Activated gamma-delta T cell treated with Interleukin-2 at 50 U/mL for 16 hours (primary cell): ENCODE data around the gene TMEM178A.

Experiments
- DNase-seq: peaks from one replicate; pipeline ENCODE4 v3.0.0-alpha.2; 2020

TMEM178A gene

DNA sequence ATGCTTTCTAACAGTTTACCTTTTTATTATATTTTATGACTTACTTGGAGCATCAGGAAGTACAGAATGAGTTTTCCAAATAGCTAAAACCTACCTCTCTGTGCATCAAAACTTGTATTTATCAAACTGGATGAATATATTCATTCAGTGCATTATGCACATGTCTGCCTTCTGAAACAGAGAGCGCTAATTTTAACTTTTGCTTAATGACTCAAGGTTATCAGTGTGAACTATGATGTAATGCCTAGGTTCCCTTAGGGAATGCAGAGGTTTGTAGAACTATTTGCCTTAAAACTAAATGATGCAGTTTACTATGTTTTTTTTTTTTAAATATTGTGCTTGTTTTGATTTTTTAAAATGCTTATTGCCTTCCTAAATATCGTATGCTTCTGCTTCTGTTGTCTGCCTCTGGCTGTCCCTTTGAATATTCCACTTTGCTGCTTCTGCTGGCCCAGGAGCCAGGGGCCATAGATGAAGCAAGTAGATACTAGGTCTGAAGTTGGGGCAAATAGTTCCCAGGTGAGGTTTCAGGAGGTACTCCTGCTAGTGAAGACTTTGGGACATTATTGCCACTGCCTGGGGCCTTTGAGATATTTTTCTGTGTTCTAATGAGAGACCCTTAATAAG, 16.5 kb downstream of the TMEM178A start:
- DNase-seq = no peak

DNA sequence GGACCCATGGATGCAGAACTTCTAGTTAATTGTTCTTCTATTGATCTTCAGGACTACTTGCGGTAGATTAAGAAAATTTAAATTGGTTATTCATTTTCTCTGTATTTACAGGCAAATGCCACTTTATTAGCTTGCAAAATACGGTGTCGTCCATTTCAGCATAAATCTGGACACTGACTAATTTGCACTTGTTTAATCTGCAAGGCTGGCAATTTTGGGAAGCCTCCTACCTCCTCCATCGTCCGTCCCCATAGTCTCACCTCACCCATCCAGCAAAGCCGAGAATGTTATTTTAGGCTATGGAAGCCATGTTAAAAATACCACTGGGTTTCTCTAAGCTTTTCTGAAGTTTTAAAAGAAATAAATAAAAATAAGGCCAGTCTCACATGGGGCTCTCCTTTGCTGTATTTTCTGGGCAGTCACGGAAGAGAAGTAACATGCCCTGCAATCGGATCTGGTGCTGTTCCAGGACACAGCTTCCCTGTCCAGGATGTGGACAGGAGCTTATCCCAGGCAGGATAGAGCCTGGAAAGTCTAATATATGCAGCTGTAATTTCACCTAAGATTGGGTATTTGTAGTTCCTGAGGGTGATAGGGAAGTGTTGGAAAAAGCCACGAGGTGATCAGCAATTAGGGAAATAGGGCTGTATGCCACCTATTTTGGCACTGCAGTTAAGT, 17.4 kb downstream of the TMEM178A start:
- no peak for DNase-seq

DNA sequence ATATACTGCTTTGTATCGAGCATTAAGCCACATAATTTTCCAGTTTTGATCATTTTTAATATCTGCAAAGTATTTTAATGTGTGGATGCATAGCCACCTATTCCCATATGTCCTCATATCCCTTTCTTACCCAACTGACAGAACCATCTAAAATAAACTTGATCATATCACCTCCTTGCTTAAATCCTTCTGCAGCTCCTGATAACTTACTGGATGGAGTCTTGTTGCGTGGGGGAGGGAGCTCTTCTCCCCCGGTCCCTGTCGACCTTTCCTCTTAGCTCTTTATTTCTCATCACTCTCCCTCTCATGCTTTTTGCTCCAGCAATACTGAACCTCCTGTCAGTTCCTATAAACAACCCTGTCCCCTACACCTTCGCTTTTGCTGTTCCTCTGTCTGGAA, 18.7 kb downstream of the TMEM178A start:
- DNase-seq = no peak

DNA sequence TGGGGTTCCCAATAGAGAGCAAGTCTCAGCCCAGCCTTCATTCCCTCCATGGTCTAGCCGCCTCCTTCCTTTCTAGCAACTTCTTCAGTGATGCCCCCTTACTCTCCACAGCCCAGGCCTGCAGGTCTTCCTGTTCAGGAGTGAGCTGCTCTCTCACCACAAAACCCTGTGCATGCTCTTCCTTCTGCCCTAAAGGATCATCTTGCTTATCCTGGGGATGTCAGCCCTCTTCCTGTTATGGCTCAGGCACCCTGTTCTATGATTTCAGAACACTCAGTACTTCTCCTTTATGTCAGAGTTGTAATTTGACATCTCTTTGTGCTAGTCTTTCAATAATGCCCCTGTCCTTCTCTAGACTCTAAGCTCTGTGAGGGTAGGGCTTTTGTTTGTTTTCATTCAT, 19.4 kb downstream of the TMEM178A start:
- DNase-seq = no peak

DNA sequence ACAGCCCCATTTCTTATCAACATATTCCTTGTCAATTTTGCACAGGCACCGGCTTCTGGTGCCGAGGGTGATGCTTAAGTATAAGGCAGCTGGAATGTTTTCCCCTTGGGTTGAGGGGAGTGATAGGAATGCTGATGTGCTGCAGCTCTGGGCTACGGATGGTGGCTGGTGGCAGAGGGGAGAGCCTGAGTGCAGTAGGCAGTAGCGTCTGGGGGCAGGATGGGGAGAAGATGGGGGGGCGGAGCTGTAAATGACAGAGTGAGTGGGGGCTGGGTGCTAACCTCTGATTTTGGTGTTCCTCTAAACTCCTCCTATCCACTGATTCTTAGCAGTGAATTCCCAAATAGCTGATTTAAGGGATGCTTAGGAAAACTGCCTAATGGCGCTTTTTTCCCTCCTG, 20.7 kb downstream of the TMEM178A start:
- no peak for DNase-seq

DNA sequence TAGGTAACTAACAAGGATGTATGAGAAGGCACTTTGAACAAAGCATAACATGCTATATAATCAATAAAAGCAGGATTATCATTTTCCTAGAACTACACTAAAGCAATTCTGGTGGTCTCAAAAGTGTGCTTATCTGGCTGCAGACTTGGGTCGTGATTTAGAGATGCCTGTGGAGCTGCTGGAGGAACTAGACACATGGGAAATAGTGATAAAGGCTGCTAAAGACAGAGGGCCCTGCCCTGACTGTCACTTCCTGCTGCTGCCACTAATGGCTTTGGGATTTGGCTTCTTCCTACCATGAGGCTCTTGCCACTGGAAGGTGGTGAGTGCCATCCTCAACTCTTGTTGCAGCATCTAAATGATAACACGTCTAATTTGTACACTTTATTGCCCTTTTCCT, 22.5 kb downstream of the TMEM178A start:
- no peak for DNase-seq

DNA sequence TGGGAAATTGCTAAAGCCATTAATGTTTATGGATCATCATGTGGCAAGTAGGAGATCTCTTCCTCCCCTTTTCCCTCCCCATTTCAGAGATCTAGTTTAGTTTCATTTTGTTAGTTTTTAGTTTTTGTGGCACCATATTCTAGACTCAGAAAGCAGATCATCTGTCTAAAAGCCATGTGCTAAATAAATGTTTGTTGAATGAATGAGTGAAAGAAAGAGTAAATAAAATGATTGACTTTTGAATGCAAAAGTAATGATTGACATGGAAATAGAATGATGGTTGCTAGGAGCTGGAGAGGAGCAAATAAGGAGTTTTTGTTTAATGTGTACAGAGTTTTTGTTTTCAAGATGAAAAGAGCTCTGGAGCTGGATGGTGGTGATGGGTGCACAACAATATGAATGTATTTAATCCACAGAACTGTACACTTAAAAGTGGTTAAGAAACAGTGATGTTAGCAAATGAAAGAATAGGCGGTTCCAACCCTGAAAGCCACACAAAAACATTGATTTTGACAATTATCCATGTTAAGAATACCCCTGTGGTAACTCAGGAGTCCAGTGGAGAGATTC, 23.6 kb downstream of the TMEM178A start:
- no peak for DNase-seq

DNA sequence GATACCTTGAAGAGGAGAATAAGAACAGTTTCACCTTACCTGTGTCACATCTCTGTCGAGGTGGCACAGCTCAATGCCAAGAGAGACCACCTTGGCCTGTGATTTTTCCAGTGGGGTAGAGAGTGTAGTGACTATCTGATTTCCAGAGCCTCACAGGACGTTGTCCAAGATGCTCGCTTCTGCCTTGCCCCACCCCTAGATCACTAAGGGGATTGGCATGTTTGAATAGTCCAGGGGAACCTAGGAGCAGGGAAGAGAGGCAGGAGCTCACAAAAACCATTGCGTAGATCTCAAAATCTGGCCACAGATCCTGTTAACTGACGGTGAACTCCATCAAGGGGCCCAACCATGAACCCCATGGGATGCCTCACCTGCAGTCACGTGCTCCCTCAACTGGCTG, 24.2 kb downstream of the TMEM178A start:
- DNase-seq = no peak

DNA sequence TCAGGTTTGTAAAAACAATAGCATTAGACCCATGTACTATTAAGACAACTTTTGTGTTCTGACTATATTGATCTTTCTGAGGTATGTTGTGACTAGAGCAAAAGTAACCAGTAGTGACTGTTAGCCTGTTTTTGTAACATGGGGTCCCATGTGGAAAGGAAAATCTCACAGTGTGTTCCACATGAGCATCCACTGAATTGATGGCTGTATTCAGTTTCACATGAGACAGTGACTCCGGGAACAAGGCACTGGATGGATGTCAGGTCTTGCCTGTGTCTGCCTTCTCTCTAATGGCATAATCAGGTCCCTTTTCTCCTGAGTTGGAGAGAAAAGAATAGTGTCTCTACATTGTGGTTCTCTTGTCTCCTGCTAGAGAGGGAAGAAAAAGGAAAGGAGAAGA, 27.5 kb downstream of the TMEM178A start:
- no peak for DNase-seq

DNA sequence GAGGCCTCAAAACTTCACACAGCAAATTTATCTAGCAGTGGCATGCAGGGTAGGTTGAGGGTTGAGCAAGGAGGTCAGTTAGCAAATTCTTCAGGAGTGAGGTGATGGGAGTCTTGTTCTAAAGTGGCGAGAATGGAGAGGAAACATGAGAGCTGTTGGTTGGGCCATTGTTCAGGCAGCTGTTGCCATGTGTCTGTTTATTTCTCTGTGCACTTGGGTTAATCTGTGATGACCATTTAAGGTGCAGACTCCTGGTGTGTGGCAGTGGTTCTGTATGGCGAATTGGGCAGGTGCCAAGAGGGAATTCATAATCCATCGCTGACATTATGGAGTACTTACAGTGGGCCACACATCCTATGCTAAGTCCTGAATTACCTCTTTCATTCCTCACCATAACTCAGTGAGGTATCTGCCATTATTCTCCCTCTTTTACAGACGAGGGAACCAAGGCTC, 30.4 kb downstream of the TMEM178A start:
- no peak for DNase-seq

DNA sequence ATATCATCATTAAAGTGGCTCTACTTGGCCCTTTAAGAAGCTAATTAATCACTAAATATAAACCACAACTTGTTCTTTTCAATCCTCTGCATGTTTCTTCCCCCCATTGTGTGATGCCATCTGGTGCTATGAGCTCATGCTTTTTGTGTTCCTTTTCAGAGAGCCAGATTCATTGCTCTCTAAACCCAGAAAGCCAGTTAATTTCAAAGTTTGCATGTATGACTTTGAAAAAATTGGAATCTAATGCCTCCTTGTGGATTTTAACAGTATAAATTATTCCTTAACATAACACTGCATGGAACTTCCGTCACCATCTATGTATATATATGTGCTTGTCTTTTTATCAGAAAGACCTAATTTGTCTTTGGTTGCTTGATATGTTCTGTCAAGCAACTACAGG, 31.1 kb downstream of the TMEM178A start:
- no peak for DNase-seq

DNA sequence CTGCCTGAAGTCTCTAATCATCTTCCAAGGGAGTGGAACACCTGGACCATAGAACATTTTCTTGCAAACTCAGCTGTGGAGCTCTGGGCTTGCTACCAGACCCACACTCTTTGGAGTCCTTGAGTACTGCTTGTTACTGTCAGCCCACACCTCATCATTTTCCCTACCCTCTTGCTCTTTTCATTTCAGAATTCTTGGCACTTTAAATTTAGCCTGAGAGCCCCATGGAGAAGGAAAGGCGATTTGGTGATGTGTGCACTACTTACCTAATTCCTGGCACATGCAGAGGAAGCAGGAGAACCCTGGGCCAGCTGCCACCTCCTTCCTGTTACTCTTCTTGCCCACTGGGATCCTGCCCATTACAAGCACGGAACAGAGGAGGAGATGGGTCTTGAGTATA, 31.7 kb downstream of the TMEM178A start:
- no peak for DNase-seq

DNA sequence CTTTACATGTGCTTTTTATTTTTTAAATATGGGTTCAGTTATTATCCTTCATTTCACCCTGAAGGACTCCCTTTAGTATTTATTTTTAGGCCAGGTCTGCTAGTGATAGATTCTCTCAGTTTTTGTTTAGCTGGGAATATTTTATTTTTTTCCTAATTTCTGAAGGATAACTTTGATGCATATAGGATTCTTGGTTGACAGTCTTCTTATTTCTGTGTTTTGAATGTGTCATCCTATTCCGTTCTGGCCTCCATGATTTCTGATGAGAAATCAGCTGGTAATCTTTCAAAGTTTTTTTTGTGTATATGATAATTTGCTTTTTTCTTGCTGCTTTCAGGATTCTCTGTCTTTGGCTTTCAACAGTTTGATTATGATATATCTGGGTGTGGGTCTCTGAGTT, 35.4 kb downstream of the TMEM178A start:
- DNase-seq = no peak

DNA sequence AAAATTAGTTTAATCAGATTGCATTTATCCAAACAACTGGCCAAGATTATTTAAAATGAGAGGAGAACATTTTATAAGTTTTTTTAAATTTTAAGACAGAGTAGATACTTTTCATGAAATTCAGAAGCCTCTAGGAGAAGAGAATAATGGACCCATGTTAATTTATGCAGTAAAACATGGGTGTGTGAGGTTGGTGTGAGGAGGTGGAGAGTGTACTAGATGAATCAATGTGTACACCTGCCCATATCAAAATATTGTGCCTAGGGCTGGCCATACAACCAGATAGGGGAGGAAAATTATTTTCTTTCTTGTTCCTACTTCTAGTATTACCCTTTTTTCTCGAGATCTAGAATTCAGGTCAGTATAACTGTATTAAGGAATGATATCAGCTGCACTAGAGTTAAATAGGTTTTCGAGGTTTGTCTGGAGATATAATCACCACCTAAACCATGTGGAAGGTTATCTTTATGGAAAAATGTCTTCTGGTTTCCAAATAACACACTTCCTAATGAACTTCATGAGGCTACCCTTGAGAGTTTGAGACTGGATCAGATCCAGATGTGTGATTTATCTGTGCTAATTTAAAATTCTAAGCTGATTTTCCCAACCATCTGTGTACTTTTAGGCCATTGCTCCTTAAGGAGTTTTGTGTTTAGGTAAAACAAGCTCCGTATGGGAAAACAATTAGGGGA, 37.6 kb downstream of the TMEM178A start:
- DNase-seq = no peak

DNA sequence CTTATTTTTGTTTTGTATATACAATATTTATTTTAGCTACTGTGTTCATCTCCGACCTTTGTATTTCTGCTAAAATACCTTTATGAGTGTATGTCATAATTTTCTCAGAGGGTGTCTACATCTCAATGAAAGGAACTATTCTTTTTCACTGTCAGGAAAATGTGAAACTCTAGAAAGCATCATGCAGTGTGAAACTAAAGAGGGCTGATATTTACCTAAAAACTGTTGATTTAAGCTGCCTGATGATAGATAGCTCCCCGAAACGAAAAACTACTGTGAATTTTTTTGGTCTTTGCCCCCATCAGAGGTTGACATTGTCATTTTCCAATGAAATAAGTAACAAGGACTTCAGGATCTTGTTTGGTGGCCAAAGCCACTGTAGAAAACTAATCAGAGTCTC, 38.8 kb downstream of the TMEM178A start:
- no peak for DNase-seq

DNA sequence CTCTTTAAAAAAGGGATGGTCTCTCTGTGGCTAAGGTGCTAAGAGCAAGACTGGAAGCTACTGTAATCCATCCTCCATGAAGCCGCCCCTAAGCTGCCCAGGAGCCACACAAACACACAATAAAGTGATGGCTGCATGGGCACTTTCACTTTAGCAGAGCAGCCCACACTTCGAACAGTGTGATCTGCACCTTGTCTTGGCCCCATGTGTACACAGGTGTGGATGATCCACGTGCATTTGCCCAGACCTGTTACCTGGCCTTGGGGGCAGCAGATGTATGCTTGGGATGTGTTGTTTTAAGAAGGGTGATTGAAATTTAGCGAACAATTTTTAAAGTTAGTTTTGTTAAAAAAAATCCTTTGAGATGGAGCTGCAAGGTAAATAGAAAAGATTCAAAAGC, 39.9 kb downstream of the TMEM178A start:
- DNase-seq = no peak

DNA sequence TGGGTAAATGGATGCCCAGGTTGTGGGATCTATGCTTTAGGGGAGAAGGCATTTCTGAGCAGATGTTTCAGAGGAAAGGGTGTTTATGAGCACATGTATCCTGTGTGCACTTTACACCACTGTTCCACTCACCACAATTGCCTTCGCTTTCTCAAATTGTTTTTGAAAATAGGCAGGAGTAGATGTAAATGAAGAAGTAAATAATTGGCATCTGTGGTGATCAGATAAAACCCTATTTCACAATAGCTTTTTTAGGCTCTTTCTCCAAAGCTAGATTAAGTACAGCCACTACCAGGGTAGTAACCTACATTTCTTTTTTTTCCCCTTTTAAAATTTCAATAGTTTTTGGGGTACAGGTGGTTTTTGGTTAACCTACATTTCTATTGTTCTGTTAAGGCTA, 40.6 kb downstream of the TMEM178A start:
- no peak for DNase-seq

DNA sequence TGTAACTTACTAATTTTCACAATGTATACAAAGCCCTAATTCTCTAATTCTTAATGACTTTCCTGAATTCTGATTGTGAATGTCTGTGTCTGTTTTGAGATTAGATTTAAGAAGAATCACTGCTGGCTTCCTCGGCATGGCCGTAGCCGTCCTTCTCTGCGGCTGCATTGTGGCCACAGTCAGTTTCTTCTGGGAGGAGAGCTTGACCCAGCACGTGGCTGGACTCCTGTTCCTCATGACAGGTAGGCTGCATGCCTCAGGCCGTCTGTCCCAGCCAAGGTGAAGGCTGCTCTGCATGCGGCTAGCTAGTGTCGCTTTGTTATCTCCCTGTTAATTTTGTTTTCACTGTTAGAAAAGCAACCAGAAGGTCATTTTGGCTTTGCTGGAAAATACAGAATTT, 41.2 kb downstream of the TMEM178A start:
- DNase-seq = no peak

DNA sequence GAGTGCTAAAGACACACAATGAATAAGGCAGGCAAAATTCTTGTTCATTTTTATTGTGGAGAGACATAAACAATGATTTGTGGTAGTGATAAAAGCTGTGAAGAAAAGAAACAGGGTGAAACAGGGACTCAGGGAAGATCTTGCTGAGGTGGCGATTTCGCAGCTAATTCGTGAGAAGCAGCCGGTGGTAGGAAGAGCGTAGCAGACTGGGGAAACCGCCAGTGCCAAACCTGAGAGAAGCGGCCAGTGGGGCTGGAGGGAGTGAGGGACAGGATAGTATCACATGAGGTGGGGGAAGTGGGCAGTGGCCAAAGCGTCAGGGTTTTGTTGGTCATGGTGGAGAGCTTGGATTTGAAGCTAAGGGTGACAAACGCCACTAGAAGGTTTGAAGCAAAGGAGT, 42.3 kb downstream of the TMEM178A start:
- no peak for DNase-seq

DNA sequence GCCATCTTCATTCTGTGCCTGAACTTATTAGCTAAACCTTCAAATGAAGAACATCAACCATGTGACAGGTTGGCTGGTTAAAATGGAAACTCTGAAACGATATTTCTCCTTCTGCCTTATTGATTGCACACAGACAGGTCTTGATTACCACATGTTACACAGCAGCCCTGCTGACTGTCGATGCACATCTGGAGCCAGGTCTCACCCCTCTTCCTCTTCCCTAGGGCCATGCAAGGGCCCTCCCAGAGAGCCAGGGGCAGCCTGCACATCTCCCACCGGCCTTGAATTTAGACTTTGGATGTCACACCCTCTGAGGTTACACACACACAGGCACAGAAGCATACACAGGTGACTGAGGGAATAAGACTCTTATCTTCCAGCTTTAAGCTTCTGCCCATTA, 45.1 kb downstream of the TMEM178A start:
- DNase-seq = no peak

DNA sequence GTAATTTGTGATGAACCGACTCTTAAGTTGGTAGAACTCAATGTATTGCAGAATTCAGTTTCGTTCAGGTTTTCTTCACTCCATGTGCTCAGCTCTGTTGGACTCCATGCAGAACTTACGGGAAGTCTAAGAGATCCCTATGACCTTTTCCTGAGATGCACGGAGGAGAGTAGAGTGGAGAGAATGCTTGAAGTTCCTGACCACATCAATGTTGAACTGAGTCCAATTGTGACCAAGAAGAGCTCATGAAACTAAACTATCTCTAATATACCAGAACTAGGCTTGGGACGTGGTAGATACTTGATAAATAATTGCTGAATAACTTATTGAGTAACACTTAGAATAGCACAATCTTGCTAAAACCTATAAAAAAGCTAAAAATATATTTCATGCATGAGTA, 47.2 kb downstream of the TMEM178A start:
- DNase-seq = no peak

DNA sequence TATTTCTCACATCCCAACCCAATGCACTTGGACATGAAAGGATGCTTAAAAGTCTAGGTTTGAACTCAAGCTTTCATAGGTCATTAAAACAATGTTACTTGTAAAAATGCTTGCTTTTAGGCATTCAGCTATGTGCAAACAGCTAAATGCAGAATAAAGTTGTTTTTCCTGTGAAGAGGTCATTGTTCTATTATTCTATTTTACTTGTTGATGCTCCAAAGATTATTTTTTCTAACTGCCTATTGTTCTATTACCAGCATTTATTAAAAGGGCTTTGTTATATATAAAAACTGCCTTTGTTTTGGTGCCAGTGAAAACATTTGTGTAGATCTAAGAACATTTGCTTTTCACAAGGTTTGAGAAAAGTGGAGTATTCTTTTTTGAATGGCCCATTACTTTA, 49.4 kb downstream of the TMEM178A start:
- no peak for DNase-seq

DNA sequence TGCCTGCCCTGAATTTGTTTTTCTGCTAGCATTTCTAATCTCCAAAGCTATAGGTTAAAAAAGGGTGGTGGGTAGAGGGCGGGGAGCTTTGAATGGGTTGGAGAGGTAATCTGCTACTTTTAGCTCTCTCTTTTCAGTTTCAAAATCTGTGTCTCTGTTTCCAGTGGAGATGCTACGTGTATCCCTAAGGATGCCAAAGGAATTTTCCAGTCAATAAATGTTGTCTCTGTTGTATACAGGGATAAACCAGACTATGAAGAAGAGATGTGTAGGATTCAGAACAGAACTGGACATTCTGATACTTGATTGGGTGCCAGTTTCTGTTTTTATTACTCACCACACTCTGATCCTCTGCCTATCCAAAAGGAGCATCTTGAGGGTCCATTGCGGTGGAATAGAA, 50.1 kb downstream of the TMEM178A start:
- DNase-seq = no peak

DNA sequence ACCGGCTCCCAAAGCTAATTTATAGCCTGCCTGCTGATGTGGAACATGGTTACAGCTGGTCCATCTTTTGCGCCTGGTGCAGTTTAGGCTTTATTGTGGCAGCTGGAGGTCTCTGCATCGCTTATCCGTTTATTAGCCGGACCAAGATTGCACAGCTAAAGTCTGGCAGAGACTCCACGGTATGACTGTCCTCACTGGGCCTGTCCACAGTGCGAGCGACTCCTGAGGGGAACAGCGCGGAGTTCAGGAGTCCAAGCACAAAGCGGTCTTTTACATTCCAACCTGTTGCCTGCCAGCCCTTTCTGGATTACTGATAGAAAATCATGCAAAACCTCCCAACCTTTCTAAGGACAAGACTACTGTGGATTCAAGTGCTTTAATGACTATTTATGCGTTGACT, 51.4 kb downstream of the TMEM178A start:
- no peak for DNase-seq
